Measurements from ENCODE around the gene PCARE.

- TF ChIP-seq POLR2A (IDR thresholded peaks at IDR 0.05) = no peak
- TF ChIP-seq, protein P1, sequence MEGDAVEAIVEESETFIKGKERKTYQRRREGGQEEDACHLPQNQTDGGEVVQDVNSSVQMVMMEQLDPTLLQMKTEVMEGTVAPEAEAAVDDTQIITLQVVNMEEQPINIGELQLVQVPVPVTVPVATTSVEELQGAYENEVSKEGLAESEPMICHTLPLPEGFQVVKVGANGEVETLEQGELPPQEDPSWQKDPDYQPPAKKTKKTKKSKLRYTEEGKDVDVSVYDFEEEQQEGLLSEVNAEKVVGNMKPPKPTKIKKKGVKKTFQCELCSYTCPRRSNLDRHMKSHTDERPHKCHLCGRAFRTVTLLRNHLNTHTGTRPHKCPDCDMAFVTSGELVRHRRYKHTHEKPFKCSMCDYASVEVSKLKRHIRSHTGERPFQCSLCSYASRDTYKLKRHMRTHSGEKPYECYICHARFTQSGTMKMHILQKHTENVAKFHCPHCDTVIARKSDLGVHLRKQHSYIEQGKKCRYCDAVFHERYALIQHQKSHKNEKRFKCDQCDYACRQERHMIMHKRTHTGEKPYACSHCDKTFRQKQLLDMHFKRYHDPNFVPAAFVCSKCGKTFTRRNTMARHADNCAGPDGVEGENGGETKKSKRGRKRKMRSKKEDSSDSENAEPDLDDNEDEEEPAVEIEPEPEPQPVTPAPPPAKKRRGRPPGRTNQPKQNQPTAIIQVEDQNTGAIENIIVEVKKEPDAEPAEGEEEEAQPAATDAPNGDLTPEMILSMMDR (IDR thresholded peaks at IDR 0.05) = no peak
These were observed 23.2 kb upstream of the PCARE start for GRCh38 chr2:29097569-29097968.
